ENCODE measurements around the gene SORCS2. TPM values are rescaled to one million over a fixed set of nuclear protein-coding genes. Genes with fewer than 3 reads are reported as not detected.

Gene SORCS2
- polyA plus RNA-seq, 1 donor, result 8.5 TPM

GRCh38 chr4:7734651-7735260 lies 542.4 kb downstream of the SORCS2 start:
- no peak for DNase-seq

- DNase-seq, result no peak
Observed at GRCh38 chr4:7735395-7735794, 543.1 kb downstream of the SORCS2 start.

GRCh38 chr4:7735961-7736360 lies 543.6 kb downstream of the SORCS2 start:
- DNase-seq, result no peak

GRCh38 chr4:7736436-7737267 lies 544.3 kb downstream of the SORCS2 start:
- peak; percentile 15 for DNase-seq

- no peak for DNase-seq
Observed at GRCh38 chr4:7737268-7737645, 544.9 kb downstream of the SORCS2 start.

- no peak for DNase-seq
Observed at GRCh38 chr4:7737752-7738457, 545.6 kb downstream of the SORCS2 start.

- DNase-seq, result no peak
Observed at GRCh38 chr4:7738458-7739076, 546.2 kb downstream of the SORCS2 start.

GRCh38 chr4:7739077-7739917 lies 547.0 kb downstream of the SORCS2 start:
- no peak for DNase-seq

- DNase-seq, result no peak
Observed at GRCh38 chr4:7739918-7740865, 547.9 kb downstream of the SORCS2 start.

GRCh38 chr4:7740866-7741525 lies 548.7 kb downstream of the SORCS2 start:
- DNase-seq, result no peak

GRCh38 chr4:7741946-7742806 lies 549.8 kb downstream of the SORCS2 start:
- no peak for DNase-seq

GRCh38 chr4:7742807-7743280 lies 550.5 kb downstream of the SORCS2 start:
- no peak for DNase-seq

- DNase-seq, result no peak
Observed at GRCh38 chr4:7744142-7744804, 551.9 kb downstream of the SORCS2 start.

- DNase-seq, result no peak
Observed at GRCh38 chr4:7745301-7745885, 553.1 kb downstream of the SORCS2 start.

- no peak for DNase-seq
Observed at GRCh38 chr4:7746351-7747061, 554.2 kb downstream of the SORCS2 start.

- DNase-seq, result no peak
Observed at GRCh38 chr4:7747062-7747385, 554.7 kb downstream of the SORCS2 start.

- no peak for DNase-seq
Observed at GRCh38 chr4:7747566-7747965, 555.2 kb downstream of the SORCS2 start.
